A673 (cell line): Measurements from ENCODE around the gene WNK2. TPM values are rescaled to one million over a fixed set of nuclear protein-coding genes. Genes with fewer than 3 reads are reported as not detected.

Experiments used
- BruUV-seq: library from RNA; stranded (reverse); fragments of 400-500 nt; replicated peaks from 2 replicates; lab custom pipeline; 2021; lab: Mats Ljungman, UMichigan
- CTCF ChIA-PET: fragments of 300-600 bp; sonication (Branson Sonifier 250); formaldehyde crosslinking; loops from one replicate; lab custom pipeline; 2022; ENCODE audit warnings: antibody characterized with exemption; lab: Charles Lee
- POLR2A ChIA-PET: fragments of 300-600 bp; sonication (Branson Sonifier 250); formaldehyde crosslinking; loops from one replicate; lab custom pipeline; 2022; ENCODE audit warnings: antibody characterized with exemption; ENCODE audit not compliant: low non-redundant PET; lab: Charles Lee
- DNase-seq: peaks from one replicate; pipeline ENCODE4 v3.0.0-alpha.2; 2015; ENCODE audit warnings: low spot score
- H3K27ac ChIP-seq: fragments of 200-600 bp; sonication (generic); 2 replicates; pipeline ENCODE4 v1.5.1; 2016; ENCODE audit warnings: mixed run types, low read depth, mild to moderate bottlenecking, mixed read lengths, antibody characterized with exemption, low read length; ENCODE audit not compliant: poor library complexity, severe bottlenecking
- H3K27me3 ChIP-seq: fragments of 200-600 bp; sonication (generic); replicated peaks from 2 replicates; pipeline ENCODE4 v1.6.1; 2017; ENCODE audit warnings: mixed run types, low read depth, mild to moderate bottlenecking, mixed read lengths, antibody characterized with exemption, low read length; ENCODE audit not compliant: insufficient read depth, poor library complexity
- H3K36me3 ChIP-seq: fragments of 200-600 bp; sonication (generic); 2 replicates; pipeline ENCODE4 v1.6.1; 2016; ENCODE audit warnings: mixed run types, mild to moderate bottlenecking, mixed read lengths, antibody characterized with exemption, low read length; ENCODE audit not compliant: insufficient read depth, poor library complexity, severe bottlenecking
- H3K4me1 ChIP-seq: fragments of 200-600 bp; sonication (generic); 2 replicates; pipeline ENCODE4 v1.6.1; 2017; ENCODE audit warnings: mixed run types, mild to moderate bottlenecking, mixed read lengths, antibody characterized with exemption, low read length; ENCODE audit not compliant: insufficient read depth, poor library complexity, severe bottlenecking
- H3K4me3 ChIP-seq: fragments of 200-600 bp; sonication (generic); 2 replicates; pipeline ENCODE4 v1.5.1; 2016; ENCODE audit warnings: low read depth, mixed run types, mild to moderate bottlenecking, mixed read lengths, low read length; ENCODE audit not compliant: poor library complexity, severe bottlenecking
- H3K9me3 ChIP-seq: fragments of 200-600 bp; sonication (generic); 2 replicates; pipeline ENCODE4 v1.6.1; 2016; ENCODE audit warnings: mixed run types, low read depth, mild to moderate bottlenecking, mixed read lengths, antibody characterized with exemption, low read length; ENCODE audit not compliant: poor library complexity, severe bottlenecking
- CTCF ChIP-seq: fragments of 300-800, 200-600 bp; sonication (generic); conservative IDR thresholded peaks from 2 replicates; pipeline ENCODE4 v1.5.1; 2017; ENCODE audit warnings: low read depth, mild to moderate bottlenecking, antibody characterized with exemption, low read length, moderate library complexity, mixed read lengths
- EZH2 ChIP-seq: fragments of 200-600 bp; sonication (generic); IDR thresholded peaks from 2 replicates; pipeline ENCODE4 v1.6.1; 2017; ENCODE audit warnings: borderline replicate concordance, low read depth, mild to moderate bottlenecking, mixed read lengths, antibody characterized with exemption, low read length; ENCODE audit not compliant: poor library complexity, severe bottlenecking
- intact Hi-C: fragments of 100-400 bp; cut with micrococcal nuclease; formaldehyde crosslinking; loops from one replicate; pipeline ENCODE4 v1.10.0; 2022; ENCODE audit not compliant: unreplicated experiment
- total RNA-seq: library from RNA; stranded (reverse); gene quantifications from 2 replicates; pipeline ENCODE4 v1.2.3, GENCODE V29; 2021

Gene WNK2
- total RNA-seq, 1 experiment from 2014 or later = 9.6 TPM

GRCh38 chr9:93276973-93277372 is 93.0 kb downstream of the WNK2 start:
- Histone ChIP-seq H3K36me3 (no peaks in the 10 kb centered on the region), H3K4me3 (no peak overlapping the region), H3K4me1 (no peaks in the 10 kb centered on the region), H3K9me3 (no peaks in the 10 kb centered on the region), H3K27ac (no peak overlapping the region), H3K27me3 (no peaks in the 10 kb centered on the region)
- ChIA-PET POLR2A (no interaction called here), CTCF (interaction anchor here (0.6 kb wide), 1 partner anchor 160 kb away, joined by 3 read pairs; no protein-coding TSS in a partner anchor)
- no peak for TF ChIP-seq EZH2
- no peak for TF ChIP-seq CTCF
- no TSS peak for BruUV-seq
- no peak for DNase-seq
- intact Hi-C loops = no loop called here

- no peak for DNase-seq
- H3K36me3 ChIP-seq = no peaks in the 10 kb centered on the region
- intact Hi-C loops = no loop called here
- TF ChIP-seq CTCF (no peak), EZH2 (no peak)
- no peak overlapping the region for H3K27ac ChIP-seq
- ChIA-PET POLR2A (no interaction called here), CTCF (no interaction called here)
- no peaks in the 10 kb centered on the region for H3K27me3 ChIP-seq
- H3K4me1 ChIP-seq = no peaks in the 10 kb centered on the region
- H3K9me3 ChIP-seq = no peaks in the 10 kb centered on the region
- no TSS peak for BruUV-seq
- no peak overlapping the region for H3K4me3 ChIP-seq
Observed at GRCh38 chr9:93278144-93278543, 94.2 kb downstream of the WNK2 start.

GRCh38 chr9:93280661-93281259 is 96.8 kb downstream of the WNK2 start:
- no TSS peak for BruUV-seq
- no peaks in the 10 kb centered on the region for H3K27me3 ChIP-seq
- ChIA-PET POLR2A (no interaction called here), CTCF (no interaction called here)
- TF ChIP-seq EZH2 (no peak), CTCF (no peak)
- no peak for DNase-seq
- no peak overlapping the region for H3K4me3 ChIP-seq
- no peaks in the 10 kb centered on the region for H3K9me3 ChIP-seq
- no peaks in the 10 kb centered on the region for H3K36me3 ChIP-seq
- intact Hi-C loops = no loop called here
- H3K27ac ChIP-seq = no peak overlapping the region
- H3K4me1 ChIP-seq = no peaks in the 10 kb centered on the region
